ENCODE measurements around the gene PLXND1. TPM values are rescaled to one million over a fixed set of nuclear protein-coding genes. Genes with fewer than 3 reads are reported as not detected.

The PLXND1 gene
- total and polyA plus RNA-seq, 2 donors (not counting 1 experiment from before 2014, with no cell fraction given): 3.3 to 74.4 TPM

DNA sequence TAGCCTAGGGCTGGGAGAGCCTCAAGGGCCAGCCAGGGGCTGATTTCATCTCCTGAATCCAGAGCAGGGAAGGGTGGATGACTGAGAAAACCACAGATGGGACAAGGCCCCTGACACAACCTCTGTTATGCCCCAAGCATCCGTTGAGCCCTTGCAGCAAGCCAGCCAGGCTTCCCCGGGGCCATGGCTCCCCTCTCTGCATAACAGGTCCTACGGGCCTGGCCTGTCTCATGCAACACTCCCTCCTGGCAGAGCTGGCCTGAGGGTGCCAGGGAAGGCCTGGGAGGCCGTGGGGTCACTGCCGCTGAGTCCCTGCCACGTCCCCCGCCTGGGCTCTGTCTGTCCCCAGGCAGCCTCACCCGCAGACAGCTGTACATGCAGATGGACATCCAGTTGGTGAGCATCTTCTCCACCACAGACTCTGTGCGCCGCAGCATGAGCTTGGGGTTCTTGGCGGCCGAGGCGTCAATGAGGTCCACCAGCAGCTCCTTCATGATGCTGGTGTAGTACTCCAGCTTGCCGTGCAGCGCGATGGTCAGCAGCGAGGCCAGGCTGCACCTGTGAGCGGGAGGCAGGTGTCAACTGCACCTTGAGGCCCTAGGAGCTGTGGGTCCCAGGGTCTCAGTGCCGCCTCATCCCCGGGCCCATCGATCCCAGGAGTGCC, 41.4 kb downstream of the PLXND1 start:
- no peaks in the 10 kb centered on the region for H3K9me3 Mint-ChIP-seq (ENCODE audit: insufficient read depth)
- H2AFZ ChIP-seq (ENCODE audit: insufficient read depth, low read depth, low read length, poor library complexity, severe bottlenecking): no peak overlapping the region
- H3K36me3 ChIP-seq (replicated peaks in 1 of 2; ENCODE audit: control extremely low read depth in 1 of 2, control insufficient read depth in 1 of 2, extremely low read depth in 1 of 2, insufficient read depth in 2 of 2, low read length in 1 of 2): no peaks in the 10 kb centered on the region
- DNase-seq: no peak
- H3K4me2 ChIP-seq (replicated peaks; ENCODE audit: low read depth, low read length, poor library complexity, severe bottlenecking): no peak overlapping the region
- no peaks in the 10 kb centered on the region for H4K20me1 ChIP-seq (ENCODE audit: control insufficient read depth, insufficient read depth, low read length, poor library complexity, severe bottlenecking)
- no peaks in the 10 kb centered on the region for H3K9me3 ChIP-seq (ENCODE audit: control extremely low read depth in 1 of 3, control insufficient read depth in 2 of 3, insufficient read depth in 1 of 3, low read length in 2 of 3)
- H3K27ac Mint-ChIP-seq: no peak overlapping the region
- POLR2A ChIA-PET: interaction anchor here (1.6 kb wide), 1 partner anchor 12 kb away, joined by 3 read pairs; no protein-coding TSS in a partner anchor
- H3K4me3 Mint-ChIP-seq: no peak overlapping the region
- intact Hi-C loops (cut with micrococcal nuclease): no loop called here
- peaks cover 2% of the 10 kb centered on the region for H3K4me1 Mint-ChIP-seq
- no peak overlapping the region for H3K4me3 ChIP-seq (ENCODE audit: control extremely low read depth in 1 of 5, extremely low read depth in 1 of 5, insufficient read depth in 1 of 5, low read depth in 2 of 5, low read length in 4 of 5)
- H3K4me1 ChIP-seq (ENCODE audit: control insufficient read depth in 2 of 2, insufficient read depth in 2 of 2, low read length in 2 of 2): no peaks in the 10 kb centered on the region
- no peak for ATAC-seq (ENCODE audit: low read depth)
- CTCF ChIA-PET: interaction anchor here (1.0 kb wide), 1 partner anchor 14 kb away, joined by 3 read pairs; no protein-coding TSS in a partner anchor
- H3K79me2 ChIP-seq (ENCODE audit: control insufficient read depth, insufficient read depth, low read length): no peaks in the 10 kb centered on the region
- TF ChIP-seq, protein P1, sequence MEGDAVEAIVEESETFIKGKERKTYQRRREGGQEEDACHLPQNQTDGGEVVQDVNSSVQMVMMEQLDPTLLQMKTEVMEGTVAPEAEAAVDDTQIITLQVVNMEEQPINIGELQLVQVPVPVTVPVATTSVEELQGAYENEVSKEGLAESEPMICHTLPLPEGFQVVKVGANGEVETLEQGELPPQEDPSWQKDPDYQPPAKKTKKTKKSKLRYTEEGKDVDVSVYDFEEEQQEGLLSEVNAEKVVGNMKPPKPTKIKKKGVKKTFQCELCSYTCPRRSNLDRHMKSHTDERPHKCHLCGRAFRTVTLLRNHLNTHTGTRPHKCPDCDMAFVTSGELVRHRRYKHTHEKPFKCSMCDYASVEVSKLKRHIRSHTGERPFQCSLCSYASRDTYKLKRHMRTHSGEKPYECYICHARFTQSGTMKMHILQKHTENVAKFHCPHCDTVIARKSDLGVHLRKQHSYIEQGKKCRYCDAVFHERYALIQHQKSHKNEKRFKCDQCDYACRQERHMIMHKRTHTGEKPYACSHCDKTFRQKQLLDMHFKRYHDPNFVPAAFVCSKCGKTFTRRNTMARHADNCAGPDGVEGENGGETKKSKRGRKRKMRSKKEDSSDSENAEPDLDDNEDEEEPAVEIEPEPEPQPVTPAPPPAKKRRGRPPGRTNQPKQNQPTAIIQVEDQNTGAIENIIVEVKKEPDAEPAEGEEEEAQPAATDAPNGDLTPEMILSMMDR (IDR thresholded peaks at IDR 0.05): no peak
- no peak for TF ChIP-seq EZH2 (IDR thresholded peaks at IDR 0.05; ENCODE audit: borderline replicate concordance, insufficient read depth, low read depth, low read length, poor library complexity, severe bottlenecking)
- peaks cover 0 to under 1% (median 0%) of the 10 kb centered on the region in 4 experiments for H3K27me3 ChIP-seq (replicated peaks in 1 of 4; ENCODE audit: control extremely low read depth in 1 of 4, control insufficient read depth in 3 of 4, insufficient read depth in 4 of 4, low read length in 3 of 4)
- no peaks in the 10 kb centered on the region for H3K27me3 Mint-ChIP-seq
- 95% methylated on average over 21 of the region's 21 CpGs for WGBS (ENCODE audit: insufficient coverage)
- no peak overlapping the region for H3K27ac ChIP-seq (ENCODE audit: low read length in 2 of 2)
- H3K9ac ChIP-seq (ENCODE audit: low read length): no peak overlapping the region

DNA sequence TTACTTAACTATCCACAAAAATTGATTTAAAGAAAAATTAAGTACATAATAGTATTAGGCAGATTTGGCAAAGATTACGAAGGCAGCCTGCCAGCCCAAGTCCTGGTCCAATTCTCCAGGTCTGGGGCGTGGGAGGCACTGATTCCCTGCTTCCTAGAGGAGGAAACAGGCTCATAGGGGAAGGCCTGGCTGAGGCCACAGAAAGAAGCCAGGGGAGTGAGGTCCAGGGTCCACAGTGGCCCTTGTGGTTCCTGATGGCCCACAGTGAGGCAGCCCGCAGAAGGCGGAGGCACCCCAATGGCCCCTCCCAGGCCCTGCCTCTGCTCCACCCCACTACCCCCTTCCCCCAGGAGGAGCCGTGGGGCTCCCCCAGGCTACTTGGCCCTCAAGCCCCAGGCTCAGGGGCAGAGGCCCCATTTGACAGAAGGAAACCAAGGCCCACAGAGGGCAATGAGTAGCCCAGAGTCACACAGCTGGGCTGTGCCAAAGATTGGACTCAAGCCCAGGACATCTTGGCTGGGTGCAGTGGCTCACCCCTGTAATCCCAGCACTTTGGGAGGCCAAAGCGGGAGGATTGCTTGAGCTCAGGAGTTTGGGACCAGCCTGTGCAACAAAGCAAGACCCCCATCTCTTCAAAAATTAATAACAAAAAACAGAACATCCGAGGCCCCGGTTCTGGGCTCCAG, 42.5 kb downstream of the PLXND1 start:
- Mint-ChIP-seq H3K4me1 (no peaks in the 10 kb centered on the region), H3K9me3 (ENCODE audit: insufficient read depth) (no peaks in the 10 kb centered on the region), H3K4me3 (no peak overlapping the region), H3K27ac (no peak overlapping the region), H3K27me3 (no peaks in the 10 kb centered on the region)
- Histone ChIP-seq H3K4me1 (ENCODE audit: control insufficient read depth in 2 of 2, insufficient read depth in 2 of 2, low read length in 2 of 2) (no peaks in the 10 kb centered on the region), H2AFZ (ENCODE audit: insufficient read depth, low read depth, low read length, poor library complexity, severe bottlenecking) (no peak overlapping the region), H3K27ac (ENCODE audit: low read length in 2 of 2) (no peak overlapping the region), H3K79me2 (ENCODE audit: control insufficient read depth, insufficient read depth, low read length) (no peaks in the 10 kb centered on the region), H3K9me3 (ENCODE audit: control extremely low read depth in 1 of 3, control insufficient read depth in 2 of 3, insufficient read depth in 1 of 3, low read length in 2 of 3) (no peaks in the 10 kb centered on the region), H3K27me3 (replicated peaks in 1 of 4; ENCODE audit: control extremely low read depth in 1 of 4, control insufficient read depth in 3 of 4, insufficient read depth in 4 of 4, low read length in 3 of 4) (peaks cover 0 to 4% (median 0%) of the 10 kb centered on the region in 4 experiments), H3K9ac (ENCODE audit: low read length) (no peak overlapping the region), H3K36me3 (replicated peaks in 1 of 2; ENCODE audit: control extremely low read depth in 1 of 2, control insufficient read depth in 1 of 2, extremely low read depth in 1 of 2, insufficient read depth in 2 of 2, low read length in 1 of 2) (no peaks in the 10 kb centered on the region), H3K4me2 (replicated peaks; ENCODE audit: low read depth, low read length, poor library complexity, severe bottlenecking) (no peak overlapping the region), H3K4me3 (ENCODE audit: control extremely low read depth in 1 of 5, extremely low read depth in 1 of 5, insufficient read depth in 1 of 5, low read depth in 2 of 5, low read length in 4 of 5) (no peak overlapping the region), H4K20me1 (ENCODE audit: control insufficient read depth, insufficient read depth, low read length, poor library complexity, severe bottlenecking) (no peaks in the 10 kb centered on the region)
- DNase-seq: no peak
- TF ChIP-seq, protein P1 (IDR thresholded peaks at IDR 0.05): no peak
- no peak for TF ChIP-seq EZH2 (IDR thresholded peaks at IDR 0.05; ENCODE audit: borderline replicate concordance, insufficient read depth, low read depth, low read length, poor library complexity, severe bottlenecking)
- POLR2A ChIA-PET: interaction anchor here (1.6 kb wide), 1 partner anchor 13 kb away, joined by 3 read pairs; no protein-coding TSS in a partner anchor
- CTCF ChIA-PET: no interaction called here
- 85% methylated on average over 8 of the region's 8 CpGs for WGBS (ENCODE audit: insufficient coverage)
- ATAC-seq (ENCODE audit: low read depth): no peak
- intact Hi-C loops (cut with micrococcal nuclease): no loop called here
